Keratinocyte (primary cell): Measurements from ENCODE around the gene FRMD3.

Source experiments
- CTCF ChIP-seq, 3 experiments: IDR thresholded peaks in 1 of 3; conservative IDR thresholded peaks in 1 of 3; optimal IDR thresholded peaks in 1 of 3; 2 replicates in 2 of 3; 3 replicates in 1 of 3; pipeline versions ENCODE3 to v1.5.1; 2011; ENCODE audit warnings: low read length in 3 of 3, mild to moderate bottlenecking in 3 of 3, moderate library complexity in 2 of 3, control low read depth in 1 of 3, inconsistent platforms in 1 of 3; ENCODE audit not compliant: insufficient read depth in 2 of 3; ENCODE audit errors: extremely low read depth in 1 of 3
- EZH2 ChIP-seq: IDR thresholded peaks from one replicate; pipeline ENCODE4 v1.6.1; 2012; ENCODE audit warnings: inconsistent platforms, mild to moderate bottlenecking, low read length, moderate library complexity

GRCh38 chr9:83526901-83527300 lies 11.3 kb downstream of the FRMD3 start:
- TF ChIP-seq CTCF (optimal IDR thresholded peaks at IDR 0.05 in 1 of 3, IDR thresholded peaks at IDR 0.05 in 1 of 3, conservative IDR thresholded peaks at IDR 0.05 in 1 of 3; ENCODE audit: extremely low read depth in 1 of 3, insufficient read depth in 2 of 3, low read length in 3 of 3) = no peak
- no peak for TF ChIP-seq EZH2
